Adrenal gland (tissue), 12 donors: ENCODE data around the gene CDK9. TPM values are rescaled to one million over a fixed set of nuclear protein-coding genes. Genes with fewer than 3 reads are reported as not detected.
A peak's percentile ranks its signal among the peaks of the same experiment; 100 is the strongest.

Source experiments
- DNase-seq, 7 donors: peaks; one replicate each; pipeline ENCODE4 v3.0.0-alpha.2; 2019 to 2020
- H3K27ac ChIP-seq, 5 donors: fragments of 200-600 bp; sonication (generic) in 4 of 5; 1 replicate in 3 of 5; 2 replicates in 2 of 5; pipeline versions ENCODE4 v1.5.1 to v1.8.0; 2016 to 2020; ENCODE audit warnings: mild to moderate bottlenecking in 1 of 5
- H3K27me3 ChIP-seq: fragments of 200-600 bp; 2 replicates; pipeline ENCODE4 v1.8.0; 2021
- H3K36me3 ChIP-seq, 2 donors: fragments of 200-600 bp; replicated peaks in 1 of 2; 1 replicate in 1 of 2; 2 replicates in 1 of 2; pipeline versions ENCODE4 v1.5.1 to v1.8.0; 2018 to 2022
- H3K4me1 ChIP-seq, 2 donors: fragments of 200-600 bp; replicated peaks in 1 of 2; 1 replicate in 1 of 2; 2 replicates in 1 of 2; pipeline versions ENCODE4 v1.5.1 to v1.8.0; 2018 to 2021
- H3K4me3 ChIP-seq, 4 donors: fragments of 200-600 bp; sonication (generic) in 3 of 4; one replicate each; pipeline ENCODE4 v1.5.1; 2016 to 2018
- H3K9me3 ChIP-seq, 3 donors: fragments of 200-600 bp; sonication (generic) in 1 of 3; replicated peaks in 1 of 3; 1 replicate in 2 of 3; 2 replicates in 1 of 3; pipeline versions ENCODE4 v1.5.1 to v1.8.0; 2016 to 2021
- CTCF ChIP-seq, 6 experiments: fragments of 450-650 bp in 4 of 6; fragments of 200-600 bp in 2 of 6; sonication (generic) in 1 of 6; IDR thresholded peaks; 1 replicate in 5 of 6; 2 replicates in 1 of 6; pipeline versions ENCODE4 v1.5.1 to v1.8.0; 2016 to 2021; ENCODE audit warnings: antibody characterized with exemption in 6 of 6, mild to moderate bottlenecking in 2 of 6, moderate library complexity in 1 of 6
- POLR2A ChIP-seq, 2 donors: fragments of 450-650 bp; IDR thresholded peaks; one replicate each; pipeline ENCODE4 v1.6.1; 2017; ENCODE audit warnings: antibody characterized with exemption in 2 of 2, mild to moderate bottlenecking in 2 of 2, moderate library complexity in 1 of 2
- WGBS, 4 donors: extraction: QIAGEN DNeasy Blood & Tissue Kit in 2 of 4; methylation state at CpG; one replicate each; pipeline versions ENCODE4 v1.1.5 to v1.1.7; 2013 to 2017; 5-methylcytosine and 5-hydroxymethylcytosine counted together
- intact Hi-C, 2 donors: fragments of 100-400 bp; cut with DNase I; formaldehyde crosslinking; loops; one replicate each; pipeline versions ENCODE4 v1.14.1 to v1.15.0; 2022 to 2023
- polyA plus RNA-seq, 3 donors: library from polyadenylated mRNA; stranded (reverse); fragments of 200-250 nt in 2 of 3; fragments of 350-450 nt in 1 of 3; fragmentation: Illumina TruSeq in 1 of 3; extraction: RNeasy Lipid Tissue Mini Kit (QIAGEN cat#74804) in 1 of 3; gene quantifications; one replicate each; pipeline ENCODE4 v1.2.3, GENCODE V29; 2013 to 2014
- total RNA-seq, 9 donors: library from RNA; depleted of rRNA in 4 of 9; stranded (reverse); fragments of >200 nt in 4 of 9; fragments of 120-200 nt in 1 of 9; fragmentation: NEBNext Ultra II Directional in 1 of 9; extraction: Animal tissue kit (Norgen Biotek cat#: 25700) in 1 of 9; gene quantifications; one replicate each; pipeline versions ENCODE4 v1.1.0 to v1.2.4, GENCODE V29; 2013 to 2023
- donor health status: healthy with polysubstance abuse.
- donor health status: Bipolar disorder and iron deficiency.
- donor health status: DM: yes; HTN: yes; CAD: no.
- donor health status: DM: no; HTN: no; CAD: no.
- donor health status: DM: no; HTN: no; CAD: no.
- donor health status: DM: yes; HTN: yes; CAD: no.

Gene CDK9
- total and polyA plus RNA-seq, 12 donors, result 41.0 to 238 (median 117) TPM

- H3K36me3 ChIP-seq, result peaks cover 0 to 78% of the 10 kb centered on the region in 2 donors
- DNase-seq, result peak in 4 of 7 donors; percentile 47 to 80 (median 64)
- WGBS, 4 donors, result 49 to 62% (median 54%) methylated on average over 3 to 9 of the region's 9 CpGs
- no peaks in the 10 kb centered on the region for H3K27me3 ChIP-seq
- intact Hi-C loops, result no loop called here
- no peak overlapping the region for H3K4me3 ChIP-seq
- peaks cover 6 to 37% of the 10 kb centered on the region in 2 donors for H3K4me1 ChIP-seq
- no peaks in the 10 kb centered on the region for H3K9me3 ChIP-seq
- TF ChIP-seq POLR2A (IDR thresholded peaks at IDR 0.05) (no peak), CTCF (IDR thresholded peaks at IDR 0.05) (no peak)
- peak overlapping the region in 2 of 5 donors; percentile 56 to 73 for H3K27ac ChIP-seq
Measured at GRCh38 chr9:127809002-127809539, 23.2 kb downstream of the CDK9 start.

GRCh38 chr9:127809540-127810377, 23.9 kb downstream of the CDK9 start:
- H3K9me3 ChIP-seq, result no peaks in the 10 kb centered on the region
- peak in 2 of 7 donors; percentile 55 to 62 for DNase-seq
- WGBS, 4 donors, result 43 to 79% (median 52%) methylated on average over 13 to 57 of the region's 57 CpGs
- peak overlapping the region in 2 of 5 donors; percentile 60 to 73 for H3K27ac ChIP-seq
- no peaks in the 10 kb centered on the region for H3K27me3 ChIP-seq
- TF ChIP-seq POLR2A (IDR thresholded peaks at IDR 0.05), result no peak
- TF ChIP-seq CTCF (IDR thresholded peaks at IDR 0.05), result no peak
- H3K36me3 ChIP-seq, result peaks cover 0 to 79% of the 10 kb centered on the region in 2 donors
- intact Hi-C loops, result no loop called here
- peaks cover 0 to 30% of the 10 kb centered on the region in 2 donors for H3K4me1 ChIP-seq
- H3K4me3 ChIP-seq, result no peak overlapping the region

GRCh38 chr9:127810378-127811187, 24.7 kb downstream of the CDK9 start:
- intact Hi-C loops, result no loop called here
- WGBS, 4 donors, result 94 to 96% (median 95%) methylated on average over 4 to 10 of the region's 10 CpGs
- H3K4me3 ChIP-seq, result no peak overlapping the region
- no peak for DNase-seq
- H3K27me3 ChIP-seq, result no peaks in the 10 kb centered on the region
- H3K27ac ChIP-seq, result peak overlapping the region in 1 of 5 donors; percentile 60
- no peaks in the 10 kb centered on the region for H3K9me3 ChIP-seq
- peaks cover 0 to 23% of the 10 kb centered on the region in 2 donors for H3K4me1 ChIP-seq
- no peak for TF ChIP-seq CTCF (IDR thresholded peaks at IDR 0.05)
- no peak for TF ChIP-seq POLR2A (IDR thresholded peaks at IDR 0.05)
- H3K36me3 ChIP-seq, result peaks cover 0 to 85% of the 10 kb centered on the region in 2 donors

GRCh38 chr9:127812011-127812410, 26.2 kb downstream of the CDK9 start:
- DNase-seq, result no peak
- WGBS, 4 donors, result 87 to 93% (median 90%) methylated on average over 6 of the region's 6 CpGs
- Histone ChIP-seq H3K27ac (no peak overlapping the region), H3K4me1 (peaks cover 0 to 20% of the 10 kb centered on the region in 2 donors), H3K4me3 (no peak overlapping the region), H3K9me3 (no peaks in the 10 kb centered on the region), H3K27me3 (no peaks in the 10 kb centered on the region), H3K36me3 (peaks cover 0 to 85% of the 10 kb centered on the region in 2 donors)
- TF ChIP-seq POLR2A (IDR thresholded peaks at IDR 0.05), result no peak
- no peak for TF ChIP-seq CTCF (IDR thresholded peaks at IDR 0.05)
- intact Hi-C loops, result no loop called here
